ENCODE measurements around the gene BCL6B.

BCL6B gene

GRCh38 chr17:7026471-7027115 lies 3.7 kb downstream of the BCL6B start:
- no peak for TF ChIP-seq CTCF (conservative IDR thresholded peaks at IDR 0.05)
- no peak for TF ChIP-seq ZFX (IDR thresholded peaks at IDR 0.05)
- no peak overlapping the region for H3K27ac ChIP-seq

GRCh38 chr17:7027335-7027734 lies 4.5 kb downstream of the BCL6B start:
- H3K27ac ChIP-seq = no peak overlapping the region
- TF ChIP-seq CTCF (conservative IDR thresholded peaks at IDR 0.05) (no peak), ZFX (IDR thresholded peaks at IDR 0.05) (no peak)

GRCh38 chr17:7029096-7029495 lies 6.2 kb downstream of the BCL6B start:
- TF ChIP-seq ZFX (IDR thresholded peaks at IDR 0.05) = no peak
- TF ChIP-seq CTCF (conservative IDR thresholded peaks at IDR 0.05) = no peak
- H3K27ac ChIP-seq = no peak overlapping the region

GRCh38 chr17:7029659-7030058 lies 6.8 kb downstream of the BCL6B start:
- TF ChIP-seq CTCF (conservative IDR thresholded peaks at IDR 0.05) (no peak), ZFX (IDR thresholded peaks at IDR 0.05) (no peak)
- H3K27ac ChIP-seq = no peak overlapping the region

- H3K27ac ChIP-seq = peak overlapping the region; percentile 70
- TF ChIP-seq ZFX (IDR thresholded peaks at IDR 0.05) (no peak), CTCF (conservative IDR thresholded peaks at IDR 0.05) (no peak)
Measured at GRCh38 chr17:7034955-7035590, 12.2 kb downstream of the BCL6B start.

GRCh38 chr17:7035591-7036368 lies 12.9 kb downstream of the BCL6B start, which contains the start of gene SLC16A13:
Gene SLC16A13 (plus strand): TSS chr17:7036015. CDS start chr17:7036383, 368 bp downstream.
- H3K27ac ChIP-seq = peak within 1 kb of the TSS; percentile 70
- TF ChIP-seq ZFX (IDR thresholded peaks at IDR 0.05) (no peak), CTCF (conservative IDR thresholded peaks at IDR 0.05) (no peak)
